HL-60 (cell line): Measurements from ENCODE around the gene DIP2A.
"Not testable (repeated sequence)": the region's sequence is repeated elsewhere in the genome, so short reads cannot be mapped to it uniquely, and the experiment has no call there.

Source experiments
- DNase-seq, 2 experiments: peaks; one replicate each; pipeline ENCODE4 v3.0.0-alpha.2; 2010 to 2020; ENCODE audit warnings: low read depth in 1 of 2, low spot score in 1 of 2
- H3K27ac ChIP-seq: fragments of 250-450 bp; sonication (Bioruptor Pico); replicated peaks from 2 replicates; pipeline ENCODE4 v1.5.1; 2020; ENCODE audit warnings: mild to moderate bottlenecking, moderate library complexity
- H3K27me3 ChIP-seq: fragments of 250-450 bp; sonication (Bioruptor Pico); 2 replicates; pipeline ENCODE4 v1.5.1; 2021; ENCODE audit warnings: mild to moderate bottlenecking, moderate library complexity; ENCODE audit not compliant: insufficient read depth, poor library complexity, severe bottlenecking
- H3K4me3 ChIP-seq: replicated peaks from 2 replicates; pipeline ENCODE4 v1.5.1; 2011; ENCODE audit warnings: mild to moderate bottlenecking, control low read depth, low read length; ENCODE audit not compliant: insufficient read depth
- GABPA ChIP-seq: IDR thresholded peaks from 2 replicates; pipeline ENCODE4 v1.6.1; 2012; ENCODE audit warnings: low read depth
- POLR2AphosphoS5 ChIP-seq: IDR thresholded peaks from 2 replicates; pipeline ENCODE4 v1.6.1; 2012; ENCODE audit warnings: low read depth
- SPI1 ChIP-seq: IDR thresholded peaks from 2 replicates; pipeline ENCODE4 v1.6.1; 2012; ENCODE audit warnings: low read depth, mild to moderate bottlenecking, borderline replicate concordance
- TF ChIP-seq, protein P1 (sequence below): IDR thresholded peaks from one replicate; pipeline ENCODE4 v1.5.1; 2011; ENCODE audit warnings: low read length, control low read depth, inconsistent platforms; ENCODE audit not compliant: insufficient read depth
- TF ChIP-seq, protein P2 (sequence below): IDR thresholded peaks from 2 replicates; pipeline ENCODE4 v1.6.1; 2012; ENCODE audit warnings: low read depth; ENCODE audit not compliant: insufficient replicate concordance

The DIP2A gene

GRCh38 chr21:46442938-46443337 lies 15.8 kb upstream of the DIP2A start:
- H3K27me3 ChIP-seq: no peaks in the 10 kb centered on the region
- H3K27ac ChIP-seq: no peak overlapping the region
- TF ChIP-seq POLR2AphosphoS5 (no peak), SPI1 (no peak), GABPA (no peak)
- TF ChIP-seq, protein P1, sequence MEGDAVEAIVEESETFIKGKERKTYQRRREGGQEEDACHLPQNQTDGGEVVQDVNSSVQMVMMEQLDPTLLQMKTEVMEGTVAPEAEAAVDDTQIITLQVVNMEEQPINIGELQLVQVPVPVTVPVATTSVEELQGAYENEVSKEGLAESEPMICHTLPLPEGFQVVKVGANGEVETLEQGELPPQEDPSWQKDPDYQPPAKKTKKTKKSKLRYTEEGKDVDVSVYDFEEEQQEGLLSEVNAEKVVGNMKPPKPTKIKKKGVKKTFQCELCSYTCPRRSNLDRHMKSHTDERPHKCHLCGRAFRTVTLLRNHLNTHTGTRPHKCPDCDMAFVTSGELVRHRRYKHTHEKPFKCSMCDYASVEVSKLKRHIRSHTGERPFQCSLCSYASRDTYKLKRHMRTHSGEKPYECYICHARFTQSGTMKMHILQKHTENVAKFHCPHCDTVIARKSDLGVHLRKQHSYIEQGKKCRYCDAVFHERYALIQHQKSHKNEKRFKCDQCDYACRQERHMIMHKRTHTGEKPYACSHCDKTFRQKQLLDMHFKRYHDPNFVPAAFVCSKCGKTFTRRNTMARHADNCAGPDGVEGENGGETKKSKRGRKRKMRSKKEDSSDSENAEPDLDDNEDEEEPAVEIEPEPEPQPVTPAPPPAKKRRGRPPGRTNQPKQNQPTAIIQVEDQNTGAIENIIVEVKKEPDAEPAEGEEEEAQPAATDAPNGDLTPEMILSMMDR: no peak
- TF ChIP-seq, protein P2, sequence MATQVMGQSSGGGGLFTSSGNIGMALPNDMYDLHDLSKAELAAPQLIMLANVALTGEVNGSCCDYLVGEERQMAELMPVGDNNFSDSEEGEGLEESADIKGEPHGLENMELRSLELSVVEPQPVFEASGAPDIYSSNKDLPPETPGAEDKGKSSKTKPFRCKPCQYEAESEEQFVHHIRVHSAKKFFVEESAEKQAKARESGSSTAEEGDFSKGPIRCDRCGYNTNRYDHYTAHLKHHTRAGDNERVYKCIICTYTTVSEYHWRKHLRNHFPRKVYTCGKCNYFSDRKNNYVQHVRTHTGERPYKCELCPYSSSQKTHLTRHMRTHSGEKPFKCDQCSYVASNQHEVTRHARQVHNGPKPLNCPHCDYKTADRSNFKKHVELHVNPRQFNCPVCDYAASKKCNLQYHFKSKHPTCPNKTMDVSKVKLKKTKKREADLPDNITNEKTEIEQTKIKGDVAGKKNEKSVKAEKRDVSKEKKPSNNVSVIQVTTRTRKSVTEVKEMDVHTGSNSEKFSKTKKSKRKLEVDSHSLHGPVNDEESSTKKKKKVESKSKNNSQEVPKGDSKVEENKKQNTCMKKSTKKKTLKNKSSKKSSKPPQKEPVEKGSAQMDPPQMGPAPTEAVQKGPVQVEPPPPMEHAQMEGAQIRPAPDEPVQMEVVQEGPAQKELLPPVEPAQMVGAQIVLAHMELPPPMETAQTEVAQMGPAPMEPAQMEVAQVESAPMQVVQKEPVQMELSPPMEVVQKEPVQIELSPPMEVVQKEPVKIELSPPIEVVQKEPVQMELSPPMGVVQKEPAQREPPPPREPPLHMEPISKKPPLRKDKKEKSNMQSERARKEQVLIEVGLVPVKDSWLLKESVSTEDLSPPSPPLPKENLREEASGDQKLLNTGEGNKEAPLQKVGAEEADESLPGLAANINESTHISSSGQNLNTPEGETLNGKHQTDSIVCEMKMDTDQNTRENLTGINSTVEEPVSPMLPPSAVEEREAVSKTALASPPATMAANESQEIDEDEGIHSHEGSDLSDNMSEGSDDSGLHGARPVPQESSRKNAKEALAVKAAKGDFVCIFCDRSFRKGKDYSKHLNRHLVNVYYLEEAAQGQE: no peak
- no peak for DNase-seq
- H3K4me3 ChIP-seq: no peak overlapping the region

- no peak for DNase-seq
- H3K27me3 ChIP-seq: no peaks in the 10 kb centered on the region
- TF ChIP-seq GABPA (no peak), SPI1 (no peak), POLR2AphosphoS5 (no peak)
- TF ChIP-seq, protein P1: no peak
- TF ChIP-seq, protein P2: no peak
- H3K4me3 ChIP-seq: no peak overlapping the region
- no peak overlapping the region for H3K27ac ChIP-seq
Observed at GRCh38 chr21:46443910-46444309, 14.8 kb upstream of the DIP2A start.

- Histone ChIP-seq H3K4me3 (no peak overlapping the region), H3K27ac (no peak overlapping the region), H3K27me3 (no peaks in the 10 kb centered on the region)
- TF ChIP-seq, protein P2: no peak
- TF ChIP-seq GABPA (no peak), POLR2AphosphoS5 (no peak), SPI1 (no peak)
- TF ChIP-seq, protein P1: no peak
- no peak for DNase-seq
Observed at GRCh38 chr21:46448108-46448507, 10.6 kb upstream of the DIP2A start.

GRCh38 chr21:46448855-46449254 lies 9.8 kb upstream of the DIP2A start:
- DNase-seq, H3K27me3 ChIP-seq, H3K4me3 ChIP-seq, H3K27ac ChIP-seq: not testable (repeated sequence)
